Right cardiac atrium (tissue), 5 donors: Measurements from ENCODE around the gene CRYAB. TPM values are rescaled to one million over a fixed set of nuclear protein-coding genes. Genes with fewer than 3 reads are reported as not detected.
"Not testable (repeated sequence)": the region's sequence is repeated elsewhere in the genome, so short reads cannot be mapped to it uniquely, and the experiment has no call there.

Source experiments
- ATAC-seq, 2 donors: fragments of 200-7000 bp; cut with Tn5 transposase; one replicate each; pipeline versions ENCODE4 v1.8.0 to v1.9.1; 2020; ENCODE audit warnings: moderate library complexity in 2 of 2, mild to moderate bottlenecking in 1 of 2
- DNase-seq, 3 donors: peaks; one replicate each; pipeline ENCODE4 v3.0.0-alpha.2; 2020
- H3K27ac ChIP-seq: one replicate; pipeline ENCODE4 v1.5.1; 2013; ENCODE audit warnings: mild to moderate bottlenecking, low read length, control low read depth, moderate library complexity
- H3K27me3 ChIP-seq: one replicate; pipeline ENCODE4 v1.6.1; 2013; ENCODE audit not compliant: control insufficient read depth, insufficient read depth
- H3K4me1 ChIP-seq: one replicate; pipeline ENCODE4 v1.6.1; 2013; ENCODE audit warnings: low read length; ENCODE audit not compliant: control insufficient read depth, insufficient read depth
- H3K4me3 ChIP-seq: one replicate; pipeline ENCODE4 v1.5.1; 2013; ENCODE audit warnings: low read length, control low read depth
- H3K9me3 ChIP-seq: one replicate; pipeline ENCODE4 v1.6.1; 2013; ENCODE audit warnings: low read length; ENCODE audit not compliant: control insufficient read depth
- WGBS: extraction: QIAGEN DNeasy Blood & Tissue Kit; methylation state at CpG from one replicate; pipeline ENCODE4 v1.1.7; 2013; 5-methylcytosine and 5-hydroxymethylcytosine counted together
- intact Hi-C, 4 donors: fragments of 100-400 bp; cut with DNase I; formaldehyde crosslinking; loops; one replicate each; pipeline versions ENCODE4 v1.11.0 to v1.14.0; 2022 to 2023
- polyA plus RNA-seq: library from polyadenylated mRNA; stranded (reverse); fragments of 200-250 nt; gene quantifications from one replicate; pipeline ENCODE4 v1.2.3, GENCODE V29; 2013
- total RNA-seq, 4 donors: library from RNA; stranded (reverse); fragmentation: NEBNext Ultra II Directional; extraction: Animal tissue kit (Norgen Biotek cat#: 25700); gene quantifications; one replicate each; pipeline ENCODE4 v1.2.1, GENCODE V29; 2021
- donor health status: healthy with polysubstance abuse.
- donor health status: DM: no; HTN: yes; CAD: no.
- donor health status: DM: no; HTN: no; CAD: no.
- donor health status: DM: no; HTN: yes; CAD: no; lungs with severe emphysema.
- donor health status: DM: yes; HTN: yes; CAD: no.

The CRYAB gene
- total and polyA plus RNA-seq, 5 donors, result 4,923 to 9,689 (median 5,673) TPM

- H3K27ac ChIP-seq, result peak overlapping the region; percentile 96
- no peaks in the 10 kb centered on the region for H3K4me1 ChIP-seq
- no peaks in the 10 kb centered on the region for H3K27me3 ChIP-seq
- WGBS, result 35% methylated on average over 9 of the region's 9 CpGs
- no peaks in the 10 kb centered on the region for H3K9me3 ChIP-seq
- intact Hi-C loops, result loop anchor here in 1 of 4 donors (5.0 kb wide), 1 partner anchor 34 kb away; the partner anchor contains the start of genes CFAP68 and FDXACB1
- DNase-seq, result peak in 2 of 3 donors; percentile 64 to 78
- H3K4me3 ChIP-seq, result peak overlapping the region; percentile 87
- ATAC-seq, result peak; percentile 8 to 34
Observed at GRCh38 chr11:111910676-111911562, 651 bp downstream of the CRYAB start.

- Histone ChIP-seq H3K27ac (peak overlapping the region; percentile 96), H3K4me3 (peak overlapping the region; percentile 87), H3K27me3 (no peaks in the 10 kb centered on the region), H3K4me1 (no peaks in the 10 kb centered on the region), H3K9me3 (no peaks in the 10 kb centered on the region)
- WGBS, result 50% methylated on average over 5 of the region's 5 CpGs
- no peak for DNase-seq
- intact Hi-C loops, result no loop called here
- ATAC-seq, result no peak
Observed at GRCh38 chr11:111909378-111909777, 2.2 kb downstream of the CRYAB start.

GRCh38 chr11:111908639-111909305, 2.8 kb downstream of the CRYAB start:
- Histone ChIP-seq H3K27ac (peak overlapping the region; percentile 57), H3K4me1 (no peaks in the 10 kb centered on the region), H3K9me3 (no peaks in the 10 kb centered on the region), H3K27me3 (no peaks in the 10 kb centered on the region), H3K4me3 (peak overlapping the region; percentile 87)
- ATAC-seq (no peak), DNase-seq (no peak)
- 58% methylated on average over 5 of the region's 5 CpGs for WGBS
- intact Hi-C loops, result no loop called here

GRCh38 chr11:111906680-111907079, 4.9 kb downstream of the CRYAB start:
- Histone ChIP-seq H3K9me3 (no peaks in the 10 kb centered on the region), H3K27ac (no peak overlapping the region), H3K4me1 (no peaks in the 10 kb centered on the region), H3K4me3 (no peak overlapping the region), H3K27me3 (no peaks in the 10 kb centered on the region)
- WGBS, result 86% methylated on average over 1 of the region's 1 CpG
- intact Hi-C loops, result no loop called here
- DNase-seq (no peak), ATAC-seq (peak in 1 of 2 donors; percentile 11)

- Histone ChIP-seq H3K27ac (no peak overlapping the region), H3K9me3 (no peaks in the 10 kb centered on the region), H3K4me1 (no peaks in the 10 kb centered on the region), H3K27me3 (no peaks in the 10 kb centered on the region), H3K4me3 (no peak overlapping the region)
- intact Hi-C loops, result no loop called here
- ATAC-seq (peak; percentile 62 to 69), DNase-seq (no peak)
- 24% methylated on average over 2 of the region's 2 CpGs for WGBS
Observed at GRCh38 chr11:111905411-111905810, 6.2 kb downstream of the CRYAB start.

GRCh38 chr11:111886844-111887243, 24.7 kb downstream of the CRYAB start:
- Histone ChIP-seq H3K27ac (no peak overlapping the region), H3K4me3 (no peak overlapping the region), H3K4me1 (no peaks in the 10 kb centered on the region), H3K9me3 (no peaks in the 10 kb centered on the region), H3K27me3 (no peaks in the 10 kb centered on the region)
- intact Hi-C loops, result no loop called here
- no peak for DNase-seq
- WGBS, result 91% methylated on average over 2 of the region's 2 CpGs
- ATAC-seq, result no peak

GRCh38 chr11:111886032-111886431, 25.5 kb downstream of the CRYAB start:
- H3K9me3 ChIP-seq, result no peaks in the 10 kb centered on the region
- DNase-seq, result no peak
- WGBS, result 92% methylated on average over 4 of the region's 4 CpGs
- H3K27ac ChIP-seq, result no peak overlapping the region
- no peak overlapping the region for H3K4me3 ChIP-seq
- intact Hi-C loops, result no loop called here
- H3K27me3 ChIP-seq, result no peaks in the 10 kb centered on the region
- H3K4me1 ChIP-seq, result no peaks in the 10 kb centered on the region
- ATAC-seq, result no peak

GRCh38 chr11:111885053-111885452, 26.5 kb downstream of the CRYAB start:
- H3K9me3 ChIP-seq, intact Hi-C loops, H3K27me3 ChIP-seq, H3K4me1 ChIP-seq, ATAC-seq, H3K27ac ChIP-seq, DNase-seq, H3K4me3 ChIP-seq: not testable (repeated sequence)
- 69% methylated on average over 4 of the region's 4 CpGs for WGBS

GRCh38 chr11:111882202-111882601, 29.4 kb downstream of the CRYAB start:
- no peaks in the 10 kb centered on the region for H3K27me3 ChIP-seq
- ATAC-seq, result no peak
- no peaks in the 10 kb centered on the region for H3K9me3 ChIP-seq
- intact Hi-C loops, result loop anchor here in 1 of 4 donors (5.0 kb wide), 1 partner anchor 40 kb away; no protein-coding TSS in a partner anchor
- H3K4me1 ChIP-seq, result no peaks in the 10 kb centered on the region
- H3K4me3 ChIP-seq, result no peak overlapping the region
- 78% methylated on average over 5 of the region's 5 CpGs for WGBS
- no peak overlapping the region for H3K27ac ChIP-seq
- no peak for DNase-seq

GRCh38 chr11:111879637-111879960, 32.0 kb downstream of the CRYAB start:
- ATAC-seq, result peak in 1 of 2 donors; percentile 10
- WGBS, result 42% methylated on average over 6 of the region's 6 CpGs
- Histone ChIP-seq H3K9me3 (no peaks in the 10 kb centered on the region), H3K4me1 (no peaks in the 10 kb centered on the region), H3K27ac (peak overlapping the region; percentile 78), H3K27me3 (no peaks in the 10 kb centered on the region), H3K4me3 (peak overlapping the region; percentile 64)
- no peak for DNase-seq
- intact Hi-C loops, result loop anchor here (5.0 to 10.0 kb wide), 4 partner anchors 33 to 103 kb away; partner anchors contain the start of genes DIXDC1 (in 2 of the 4), CRYAB (in 1 of the 4) and HSPB2 (in 1 of the 4)
